DOHH2 (cell line): Measurements from ENCODE around the gene TSPAN5.

Source experiments
- CTCF ChIP-seq: fragments of 200-600 bp; sonication (generic); IDR thresholded peaks from one replicate; pipeline ENCODE4 v1.5.1; 2014; ENCODE audit warnings: antibody characterized with exemption, mild to moderate bottlenecking, low read depth, low read length; ENCODE audit not compliant: poor library complexity, severe bottlenecking
- EZH2phosphoT487 ChIP-seq: fragments of 200-600 bp; sonication (generic); IDR thresholded peaks from 2 replicates; pipeline ENCODE4 v1.6.1; 2017; ENCODE audit warnings: borderline replicate concordance, mild to moderate bottlenecking, antibody characterized with exemption, low read length, moderate library complexity, mixed read lengths

DNA sequence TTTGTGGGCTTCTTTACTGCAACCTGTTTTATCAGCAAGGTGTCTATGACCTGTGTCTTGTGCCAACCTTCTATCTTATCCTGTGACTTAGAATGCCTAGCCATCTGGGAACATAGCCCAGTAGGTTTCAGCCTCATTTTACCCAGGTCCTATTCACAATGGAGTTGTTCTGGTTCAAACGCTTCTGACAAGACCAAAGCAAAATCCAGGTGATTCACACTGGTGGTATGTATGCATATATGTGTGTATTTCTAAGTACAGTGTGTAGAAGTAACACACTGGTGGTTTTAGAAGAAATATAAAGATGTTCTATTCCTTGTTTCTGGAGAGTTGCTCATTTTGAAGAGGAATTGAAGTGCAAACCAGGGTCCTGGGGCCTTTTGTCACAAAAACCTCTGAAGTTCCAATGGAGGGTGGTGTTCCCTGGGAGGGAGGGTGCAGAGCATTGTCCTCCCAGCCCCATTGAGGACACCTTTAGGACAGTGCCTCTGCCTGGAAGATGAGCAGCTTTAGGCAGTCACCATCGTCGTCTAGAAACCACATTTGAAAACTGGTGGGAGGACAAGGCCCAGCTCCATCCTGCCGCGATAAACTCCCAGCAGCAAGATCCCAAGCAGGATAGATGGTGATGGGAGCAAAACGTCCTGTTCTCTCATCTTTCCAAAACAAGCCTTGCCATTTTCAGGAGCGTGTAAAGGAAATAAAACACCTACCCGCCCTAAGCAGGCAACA lies 191.4 kb downstream of the TSPAN5 start:
- TF ChIP-seq CTCF (no peak), EZH2phosphoT487 (no peak)
